H9 (cell line): ENCODE results near the gene SAV1. TPM values are rescaled to one million over a fixed set of nuclear protein-coding genes. Genes with fewer than 3 reads are reported as not detected.

Experiments
- DNase-seq: peaks from one replicate; pipeline ENCODE4 v3.0.0-alpha.2; 2017
- H2AFZ ChIP-seq: one replicate; pipeline ENCODE4 v1.6.1; 2013; ENCODE audit warnings: mild to moderate bottlenecking, low read length, control low read depth, moderate library complexity
- H2AK5ac ChIP-seq: 2 replicates; pipeline ENCODE4 v1.6.1; 2013; ENCODE audit warnings: low read length, control low read depth, mixed read lengths; ENCODE audit not compliant: insufficient read length
- H2BK120ac ChIP-seq: one replicate; pipeline ENCODE4 v1.6.1; 2013; ENCODE audit warnings: low read depth, mild to moderate bottlenecking, low read length, control low read depth, inconsistent platforms; ENCODE audit not compliant: poor library complexity, severe bottlenecking
- H2BK12ac ChIP-seq: 2 replicates; pipeline ENCODE4 v1.6.1; 2013; ENCODE audit warnings: low read length, control low read depth, mixed read lengths, low read depth; ENCODE audit not compliant: insufficient read length
- H2BK15ac ChIP-seq: 2 replicates; pipeline ENCODE4 v1.6.1; 2013; ENCODE audit warnings: low read depth, low read length, control low read depth
- H2BK20ac ChIP-seq: one replicate; pipeline ENCODE4 v1.6.1; 2013; ENCODE audit warnings: low read depth, mild to moderate bottlenecking, low read length, control low read depth, inconsistent platforms; ENCODE audit not compliant: poor library complexity, severe bottlenecking
- H2BK5ac ChIP-seq: 2 replicates; pipeline ENCODE4 v1.6.1; 2013; ENCODE audit warnings: low read length, control low read depth, mixed read lengths; ENCODE audit not compliant: insufficient read length
- H3K14ac ChIP-seq: 2 replicates; pipeline ENCODE4 v1.6.1; 2013; ENCODE audit warnings: low read length, control low read depth; ENCODE audit not compliant: insufficient read depth
- H3K18ac ChIP-seq: 2 replicates; pipeline ENCODE4 v1.6.1; 2013; ENCODE audit warnings: low read depth, mild to moderate bottlenecking, mixed read lengths, low read length, control low read depth; ENCODE audit not compliant: insufficient read length
- H3K23ac ChIP-seq: 2 replicates; pipeline ENCODE4 v1.6.1; 2013; ENCODE audit warnings: low read length, control low read depth, mixed read lengths, low read depth; ENCODE audit not compliant: insufficient read length
- H3K23me2 ChIP-seq: 2 replicates; pipeline ENCODE4 v1.6.1; 2013; ENCODE audit warnings: low read depth, mild to moderate bottlenecking, mixed read lengths, low read length, control low read depth; ENCODE audit not compliant: insufficient read length, poor library complexity, severe bottlenecking
- H3K27ac ChIP-seq: 2 replicates; pipeline ENCODE4 v1.5.1; 2013; ENCODE audit warnings: low read length, control low read depth, mixed read lengths, low read depth; ENCODE audit not compliant: insufficient read length
- H3K27me3 ChIP-seq: 2 replicates; pipeline ENCODE4 v1.6.1; 2013; ENCODE audit warnings: low read length, control low read depth, inconsistent platforms; ENCODE audit not compliant: insufficient read depth
- H3K4ac ChIP-seq: 2 replicates; pipeline ENCODE4 v1.6.1; 2013; ENCODE audit warnings: low read depth, mild to moderate bottlenecking, control low read depth, inconsistent platforms, low read length, moderate library complexity
- H3K4me1 ChIP-seq: 2 replicates; pipeline ENCODE4 v1.6.1; 2013; ENCODE audit warnings: low read length, control low read depth, inconsistent platforms; ENCODE audit not compliant: insufficient read depth
- H3K4me2 ChIP-seq: 2 replicates; pipeline ENCODE4 v1.6.1; 2013; ENCODE audit warnings: low read length, control low read depth, mixed read lengths; ENCODE audit not compliant: insufficient read length, insufficient read depth
- H3K56ac ChIP-seq: 2 replicates; pipeline ENCODE4 v1.6.1; 2013; ENCODE audit warnings: low read depth, mild to moderate bottlenecking, mixed read lengths, low read length, control low read depth; ENCODE audit not compliant: insufficient read length
- H3K79me1 ChIP-seq: 2 replicates; pipeline ENCODE4 v1.6.1; 2013; ENCODE audit warnings: low read depth, mild to moderate bottlenecking, moderate library complexity, low read length, control low read depth, inconsistent platforms; ENCODE audit not compliant: insufficient read depth, poor library complexity, severe bottlenecking
- H3K79me2 ChIP-seq: 2 replicates; pipeline ENCODE4 v1.6.1; 2013; ENCODE audit warnings: low read length, control low read depth, inconsistent platforms; ENCODE audit not compliant: insufficient read depth
- H3K9ac ChIP-seq: 2 replicates; pipeline ENCODE4 v1.6.1; 2013; ENCODE audit warnings: low read length, control low read depth, mixed read lengths; ENCODE audit not compliant: insufficient read length; ENCODE audit errors: extremely low read depth
- H3K9me3 ChIP-seq: one replicate; pipeline ENCODE4 v1.6.1; 2013; ENCODE audit warnings: low read depth, low read length, inconsistent platforms; ENCODE audit not compliant: control insufficient read depth
- H3T11ph ChIP-seq: one replicate; pipeline ENCODE4 v1.6.1; 2013; ENCODE audit warnings: mild to moderate bottlenecking, low read length, control low read depth, inconsistent platforms
- H4K20me1 ChIP-seq: one replicate; pipeline ENCODE4 v1.6.1; 2013; ENCODE audit not compliant: control insufficient read depth, insufficient read length, insufficient read depth
- H4K5ac ChIP-seq: 2 replicates; pipeline ENCODE4 v1.6.1; 2013; ENCODE audit warnings: low read depth, mild to moderate bottlenecking, mixed read lengths, low read length, control low read depth; ENCODE audit not compliant: insufficient read length
- H4K8ac ChIP-seq: replicated peaks from 2 replicates; pipeline ENCODE4 v1.6.1; 2013; ENCODE audit warnings: low read length, control low read depth, mixed read lengths, low read depth; ENCODE audit not compliant: insufficient read length
- H4K91ac ChIP-seq: 2 replicates; pipeline ENCODE4 v1.6.1; 2013; ENCODE audit warnings: low read depth, mild to moderate bottlenecking, moderate library complexity, mixed read lengths, low read length, control low read depth; ENCODE audit not compliant: insufficient read length
- H3K27ac Mint-ChIP-seq, 3 experiments: 2 replicates in 2 of 3; 3 replicates in 1 of 3; pipeline ENCODE4 v1.8.0; 2020 to 2021; ENCODE audit warnings: mixed read lengths in 3 of 3, mild to moderate bottlenecking in 1 of 3, moderate library complexity in 1 of 3
- H3K27me3 Mint-ChIP-seq: 2 replicates; pipeline ENCODE4 v1.8.0; 2021; ENCODE audit warnings: low read depth, mild to moderate bottlenecking, moderate library complexity, mixed read lengths
- H3K36me3 Mint-ChIP-seq, 3 experiments: 2 replicates in 2 of 3; 3 replicates in 1 of 3; pipeline ENCODE4 v1.8.0; 2020 to 2021; ENCODE audit warnings: low read depth in 3 of 3, mixed read lengths in 3 of 3; ENCODE audit not compliant: insufficient read depth in 1 of 3
- H3K4me1 Mint-ChIP-seq, 2 experiments: 2 replicates each; pipeline ENCODE4 v1.8.0; 2020; ENCODE audit warnings: mixed read lengths in 2 of 2
- H3K4me3 Mint-ChIP-seq, 2 experiments: 2 replicates in 1 of 2; 3 replicates in 1 of 2; pipeline ENCODE4 v1.8.0; 2020 to 2021; ENCODE audit warnings: mild to moderate bottlenecking in 2 of 2, mixed read lengths in 2 of 2, moderate library complexity in 1 of 2
- H3K9me3 Mint-ChIP-seq, 2 experiments: 2 replicates in 1 of 2; 3 replicates in 1 of 2; pipeline ENCODE4 v1.8.0; 2020; ENCODE audit warnings: mild to moderate bottlenecking in 2 of 2, mixed read lengths in 2 of 2, moderate library complexity in 1 of 2
- total RNA-seq: library from RNA; stranded (reverse); gene quantifications from 2 replicates; pipeline ENCODE4 v1.2.1, GENCODE V29; 2021
- TF ChIP-seq, protein P1 (sequence below): fragments of 200-600 bp; sonication (generic); conservative IDR thresholded peaks from 3 replicates; pipeline ENCODE4 v1.8.0; 2021; ENCODE audit warnings: antibody characterized with exemption, mild to moderate bottlenecking

Gene SAV1
- total RNA-seq, 1 experiment from 2014 or later: 57.3 TPM

DNA sequence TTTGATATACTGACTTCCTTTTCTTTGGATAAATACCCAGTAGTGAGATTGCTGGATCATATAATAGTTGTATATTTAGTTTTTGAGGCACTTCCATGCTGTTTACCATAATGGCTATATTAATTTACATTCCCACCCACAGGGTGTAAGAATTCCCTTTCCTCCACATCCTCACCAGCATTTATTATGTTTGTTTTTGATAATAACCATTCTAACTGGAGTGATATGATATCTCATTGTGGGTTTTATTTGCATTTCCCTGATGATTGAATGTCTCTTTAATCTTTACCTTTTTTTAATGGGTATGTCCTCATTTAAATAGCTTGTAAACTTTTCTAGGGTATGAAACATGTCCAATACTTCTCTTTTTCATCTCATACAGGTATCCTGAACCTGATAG, 11.6 kb upstream of the SAV1 start:
- no peaks in the 10 kb centered on the region for H3K9me3 ChIP-seq
- Mint-ChIP-seq H3K27ac (no peak overlapping the region), H3K27me3 (no peaks in the 10 kb centered on the region), H3K9me3 (no peaks in the 10 kb centered on the region), H3K4me1 (peaks cover 4% of the 10 kb centered on the region in 2 experiments), H3K36me3 (no peaks in the 10 kb centered on the region), H3K4me3 (no peak overlapping the region)
- no peak for DNase-seq
- H3K9ac ChIP-seq: no peak overlapping the region
- H3K27me3 ChIP-seq: no peaks in the 10 kb centered on the region
- H3K4ac ChIP-seq: no peak overlapping the region
- H3K56ac ChIP-seq: no peak overlapping the region
- no peak overlapping the region for H2BK15ac ChIP-seq
- no peak overlapping the region for H3T11ph ChIP-seq
- no peak overlapping the region for H4K5ac ChIP-seq
- H2AK5ac ChIP-seq: no peak overlapping the region
- no peak overlapping the region for H3K27ac ChIP-seq
- no peak overlapping the region for H2BK20ac ChIP-seq
- H3K23ac ChIP-seq: no peak overlapping the region
- H3K23me2 ChIP-seq: no peaks in the 10 kb centered on the region
- no peak overlapping the region for H3K14ac ChIP-seq
- no peak overlapping the region for H4K8ac ChIP-seq
- H3K79me1 ChIP-seq: no peaks in the 10 kb centered on the region
- TF ChIP-seq, protein P1, sequence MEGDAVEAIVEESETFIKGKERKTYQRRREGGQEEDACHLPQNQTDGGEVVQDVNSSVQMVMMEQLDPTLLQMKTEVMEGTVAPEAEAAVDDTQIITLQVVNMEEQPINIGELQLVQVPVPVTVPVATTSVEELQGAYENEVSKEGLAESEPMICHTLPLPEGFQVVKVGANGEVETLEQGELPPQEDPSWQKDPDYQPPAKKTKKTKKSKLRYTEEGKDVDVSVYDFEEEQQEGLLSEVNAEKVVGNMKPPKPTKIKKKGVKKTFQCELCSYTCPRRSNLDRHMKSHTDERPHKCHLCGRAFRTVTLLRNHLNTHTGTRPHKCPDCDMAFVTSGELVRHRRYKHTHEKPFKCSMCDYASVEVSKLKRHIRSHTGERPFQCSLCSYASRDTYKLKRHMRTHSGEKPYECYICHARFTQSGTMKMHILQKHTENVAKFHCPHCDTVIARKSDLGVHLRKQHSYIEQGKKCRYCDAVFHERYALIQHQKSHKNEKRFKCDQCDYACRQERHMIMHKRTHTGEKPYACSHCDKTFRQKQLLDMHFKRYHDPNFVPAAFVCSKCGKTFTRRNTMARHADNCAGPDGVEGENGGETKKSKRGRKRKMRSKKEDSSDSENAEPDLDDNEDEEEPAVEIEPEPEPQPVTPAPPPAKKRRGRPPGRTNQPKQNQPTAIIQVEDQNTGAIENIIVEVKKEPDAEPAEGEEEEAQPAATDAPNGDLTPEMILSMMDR: no peak
- no peak overlapping the region for H3K4me2 ChIP-seq
- no peaks in the 10 kb centered on the region for H3K4me1 ChIP-seq
- H2AFZ ChIP-seq: no peak overlapping the region
- no peak overlapping the region for H3K18ac ChIP-seq
- H2BK120ac ChIP-seq: no peak overlapping the region
- H4K20me1 ChIP-seq: no peaks in the 10 kb centered on the region
- H2BK12ac ChIP-seq: no peak overlapping the region
- no peak overlapping the region for H2BK5ac ChIP-seq
- H4K91ac ChIP-seq: no peak overlapping the region
- H3K79me2 ChIP-seq: no peaks in the 10 kb centered on the region
